Skeletal muscle cell (primary cell): ENCODE measurements around the gene RBM20.
"Not testable (repeated sequence)": the region's sequence is repeated elsewhere in the genome, so short reads cannot be mapped to it uniquely, and the experiment has no call there.

Experiments
- DNase-seq: peaks from one replicate; pipeline ENCODE4 v3.0.0-alpha.2; 2010; ENCODE audit warnings: low read depth
- H3K4me3 ChIP-seq: 2 replicates; pipeline ENCODE4 v1.5.1; 2011; ENCODE audit warnings: low read depth, mild to moderate bottlenecking, control low read depth, low read length, moderate library complexity

RBM20 gene

GRCh38 chr10:110853921-110854605, 209.9 kb downstream of the RBM20 start:
- no peak overlapping the region for H3K4me3 ChIP-seq
- DNase-seq = no peak

- DNase-seq = no peak
- no peak overlapping the region for H3K4me3 ChIP-seq
Observed at GRCh38 chr10:110857265-110858171, 213.4 kb downstream of the RBM20 start.

- no peak overlapping the region for H3K4me3 ChIP-seq
Observed at GRCh38 chr10:110858297-110858934, 214.3 kb downstream of the RBM20 start.

GRCh38 chr10:110859206-110859972, 215.3 kb downstream of the RBM20 start:
- DNase-seq = no peak

More at GRCh38 chr10:110858297-110858934, 214.3 kb downstream of the RBM20 start:
- DNase-seq = no peak

GRCh38 chr10:110859973-110860376, 215.8 kb downstream of the RBM20 start:
- no peak overlapping the region for H3K4me3 ChIP-seq
- DNase-seq = peak; percentile 80

More at GRCh38 chr10:110859206-110859972, 215.3 kb downstream of the RBM20 start:
- H3K4me3 ChIP-seq = no peak overlapping the region

- H3K4me3 ChIP-seq = no peak overlapping the region
- DNase-seq = no peak
Observed at GRCh38 chr10:110860576-110861241, 216.6 kb downstream of the RBM20 start.

GRCh38 chr10:110861476-110861875, 217.3 kb downstream of the RBM20 start:
- no peak overlapping the region for H3K4me3 ChIP-seq
- no peak for DNase-seq

- no peak overlapping the region for H3K4me3 ChIP-seq
- no peak for DNase-seq
Observed at GRCh38 chr10:110861930-110862649, 218.0 kb downstream of the RBM20 start.

- no peak overlapping the region for H3K4me3 ChIP-seq
- DNase-seq = no peak
Observed at GRCh38 chr10:110862961-110863360, 218.8 kb downstream of the RBM20 start.

GRCh38 chr10:110863361-110863760, 219.2 kb downstream of the RBM20 start:
- DNase-seq = no peak
- H3K4me3 ChIP-seq = no peak overlapping the region

- H3K4me3 ChIP-seq = no peak overlapping the region
- DNase-seq = no peak
Observed at GRCh38 chr10:110863956-110864355, 219.8 kb downstream of the RBM20 start.

GRCh38 chr10:110864662-110865140, 220.6 kb downstream of the RBM20 start:
- no peak for DNase-seq
- no peak overlapping the region for H3K4me3 ChIP-seq

GRCh38 chr10:110865186-110865808, 221.2 kb downstream of the RBM20 start:
- no peak overlapping the region for H3K4me3 ChIP-seq

GRCh38 chr10:110865809-110866482, 221.8 kb downstream of the RBM20 start:
- no peak overlapping the region for H3K4me3 ChIP-seq
- DNase-seq = no peak

More at GRCh38 chr10:110865186-110865808, 221.2 kb downstream of the RBM20 start:
- peak; percentile 67 for DNase-seq

- not testable (repeated sequence) for H3K4me3 ChIP-seq, DNase-seq
Observed at GRCh38 chr10:110867011-110867806, 223.1 kb downstream of the RBM20 start.

- no peak for DNase-seq
- H3K4me3 ChIP-seq = no peak overlapping the region
Observed at GRCh38 chr10:110867807-110868465, 223.8 kb downstream of the RBM20 start.
